H1 (cell line): Measurements from ENCODE around the gene PRKRIP1. TPM values are rescaled to one million over a fixed set of nuclear protein-coding genes. Genes with fewer than 3 reads are reported as not detected.

Experiments
- CTCF ChIA-PET: fragments of 300-600 bp; sonication (Branson Sonifier 250); formaldehyde crosslinking; loops from one replicate; lab custom pipeline; 2021; ENCODE audit not compliant: partially characterized antibody; lab: Charles Lee
- POLR2A ChIA-PET: fragments of 300-600 bp; sonication (Branson Sonifier 250); formaldehyde crosslinking; loops from one replicate; lab custom pipeline; 2021; ENCODE audit warnings: inconsistent platforms; ENCODE audit not compliant: partially characterized antibody; lab: Charles Lee
- DNase-seq, 2 experiments: peaks; one replicate each; pipeline versions ENCODE4 v3.0.0 to v3.0.0-alpha.2; 2010 to 2022; ENCODE audit warnings: low spot score in 2 of 2, low read depth in 1 of 2, mixed read lengths in 1 of 2
- FAIRE-seq: peaks from 2 replicates; lab custom pipeline; 2011; peaks lifted over from hg19 to GRCh38; lab: Jason Lieb, UNC
- H2AFZ ChIP-seq: 2 replicates; pipeline ENCODE4 v1.8.1; 2012; ENCODE audit warnings: low read length, inconsistent platforms
- H2AK5ac ChIP-seq: 2 replicates; pipeline ENCODE4 v1.6.1; 2013; ENCODE audit warnings: low read depth, low read length
- H2BK120ac ChIP-seq: replicated peaks from 2 replicates; pipeline ENCODE3; 2013; ENCODE audit warnings: low read depth, low read length, inconsistent platforms
- H2BK12ac ChIP-seq: 2 replicates; pipeline ENCODE4 v1.6.1; 2013; ENCODE audit warnings: low read depth, low read length
- H2BK15ac ChIP-seq: 2 replicates; pipeline ENCODE4 v1.6.1; 2013; ENCODE audit warnings: low read length
- H2BK20ac ChIP-seq: 2 replicates; pipeline ENCODE4 v1.6.1; 2013; ENCODE audit warnings: low read length
- H2BK5ac ChIP-seq: 2 replicates; pipeline ENCODE4 v1.6.1; 2013; ENCODE audit warnings: low read depth, low read length
- H3K14ac ChIP-seq: 2 replicates; pipeline ENCODE4 v1.6.1; 2013; ENCODE audit warnings: inconsistent platforms; ENCODE audit not compliant: insufficient read length
- H3K18ac ChIP-seq: 2 replicates; pipeline ENCODE4 v1.6.1; 2013; ENCODE audit warnings: low read length; ENCODE audit errors: extremely low read depth
- H3K23ac ChIP-seq: 2 replicates; pipeline ENCODE4 v1.6.1; 2013; ENCODE audit warnings: inconsistent platforms; ENCODE audit not compliant: insufficient read length
- H3K23me2 ChIP-seq: 2 replicates; pipeline ENCODE4 v1.6.1; 2013; ENCODE audit warnings: low read depth, low read length
- H3K27ac ChIP-seq: 2 replicates; pipeline ENCODE4 v1.6.1; 2011; ENCODE audit warnings: low read depth, low read length, inconsistent platforms
- H3K27me3 ChIP-seq, 4 experiments: replicated peaks in 1 of 4; 1 replicate in 1 of 4; 2 replicates in 3 of 4; pipeline versions ENCODE4 v1.6.1 to v1.8.1; 2011 to 2013; ENCODE audit warnings: low read length in 3 of 4, mild to moderate bottlenecking in 3 of 4, inconsistent platforms in 2 of 4, mixed read lengths in 2 of 4, moderate library complexity in 1 of 4; ENCODE audit not compliant: control insufficient read depth in 3 of 4, insufficient read depth in 3 of 4; ENCODE audit errors: extremely low read depth in 1 of 4
- H3K36me3 ChIP-seq, 4 experiments: 2 replicates each; pipeline versions ENCODE4 v1.6.1 to v1.8.1; 2011 to 2013; ENCODE audit warnings: mild to moderate bottlenecking in 4 of 4, low read length in 3 of 4, moderate library complexity in 2 of 4, control low read depth in 1 of 4, inconsistent platforms in 1 of 4; ENCODE audit not compliant: insufficient read depth in 4 of 4, control insufficient read depth in 2 of 4
- H3K4ac ChIP-seq: replicated peaks from 2 replicates; pipeline ENCODE3; 2013; ENCODE audit warnings: low read length, low read depth, mixed read lengths, inconsistent platforms; ENCODE audit not compliant: insufficient read length
- H3K4me1 ChIP-seq, 4 experiments: replicated peaks in 1 of 4; 1 replicate in 1 of 4; 2 replicates in 3 of 4; pipeline versions ENCODE4 v1.6.1 to v1.8.1; 2011 to 2013; ENCODE audit warnings: low read length in 3 of 4, inconsistent platforms in 2 of 4, mixed read lengths in 1 of 4; ENCODE audit not compliant: insufficient read depth in 4 of 4, control insufficient read depth in 3 of 4
- H3K4me2 ChIP-seq, 2 experiments: 2 replicates each; pipeline versions ENCODE4 v1.6.1 to v1.8.1; 2011 to 2013; ENCODE audit warnings: low read depth in 2 of 2, low read length in 2 of 2, control low read depth in 1 of 2, inconsistent platforms in 1 of 2, mild to moderate bottlenecking in 1 of 2; ENCODE audit not compliant: insufficient read depth in 1 of 2
- H3K4me3 ChIP-seq, 4 experiments: fragments of 200-600, 300-600 bp in 1 of 4; sonication (generic), shearing (Covaris generic), sonication (Bioruptor Twin) in 1 of 4; 2 replicates each; pipeline versions ENCODE4 v1.5.1 to v1.8.1; 2011 to 2016; ENCODE audit warnings: low read length in 4 of 4, low read depth in 3 of 4, control low read depth in 2 of 4, inconsistent platforms in 2 of 4, mild to moderate bottlenecking in 2 of 4, mixed read lengths in 1 of 4, moderate library complexity in 1 of 4; ENCODE audit not compliant: insufficient read depth in 2 of 4; ENCODE audit errors: extremely low read depth in 1 of 4
- H3K56ac ChIP-seq: replicated peaks from 2 replicates; pipeline ENCODE3; 2013; ENCODE audit warnings: low read depth, mild to moderate bottlenecking, mixed read lengths, low read length, inconsistent platforms; ENCODE audit not compliant: insufficient read length
- H3K79me1 ChIP-seq: 2 replicates; pipeline ENCODE4 v1.6.1; 2013; ENCODE audit warnings: low read depth, low read length, control low read depth
- H3K79me2 ChIP-seq, 2 experiments: 2 replicates each; pipeline versions ENCODE4 v1.6.1 to v1.8.1; 2012 to 2013; ENCODE audit warnings: low read length in 2 of 2, mild to moderate bottlenecking in 2 of 2, inconsistent platforms in 1 of 2; ENCODE audit not compliant: insufficient read depth in 2 of 2, control insufficient read depth in 1 of 2
- H3K9ac ChIP-seq, 4 experiments: replicated peaks in 1 of 4; 1 replicate in 1 of 4; 2 replicates in 3 of 4; pipeline versions ENCODE4 v1.6.1 to v1.8.1; 2011 to 2013; ENCODE audit warnings: low read depth in 3 of 4, low read length in 3 of 4, control low read depth in 2 of 4, mild to moderate bottlenecking in 2 of 4, moderate library complexity in 2 of 4, inconsistent platforms in 1 of 4; ENCODE audit errors: extremely low read depth in 1 of 4
- H3K9me3 ChIP-seq, 2 experiments: 2 replicates each; pipeline versions ENCODE4 v1.6.1 to v1.8.1; 2012 to 2013; ENCODE audit warnings: mild to moderate bottlenecking in 2 of 2, moderate library complexity in 2 of 2, control low read depth in 1 of 2, inconsistent platforms in 1 of 2, low read depth in 1 of 2, low read length in 1 of 2, mixed read lengths in 1 of 2; ENCODE audit not compliant: insufficient read depth in 2 of 2
- H4K20me1 ChIP-seq, 2 experiments: replicated peaks in 1 of 2; 2 replicates each; pipeline versions ENCODE3 to v1.8.1; 2011 to 2013; ENCODE audit warnings: inconsistent platforms in 2 of 2, low read length in 2 of 2, mild to moderate bottlenecking in 1 of 2; ENCODE audit not compliant: insufficient read depth in 2 of 2, control insufficient read depth in 1 of 2
- H4K5ac ChIP-seq: 2 replicates; pipeline ENCODE4 v1.6.1; 2013; ENCODE audit warnings: low read length, low read depth, mixed read lengths, inconsistent platforms; ENCODE audit not compliant: insufficient read length
- H4K8ac ChIP-seq: 2 replicates; pipeline ENCODE4 v1.8.0; 2013; ENCODE audit warnings: mild to moderate bottlenecking, moderate library complexity, low read length, inconsistent platforms; ENCODE audit not compliant: insufficient read depth; ENCODE audit errors: extremely low read depth
- H4K91ac ChIP-seq: replicated peaks from 2 replicates; pipeline ENCODE3; 2013; ENCODE audit warnings: low read length, mixed read lengths, inconsistent platforms; ENCODE audit not compliant: insufficient read length
- ATF3 ChIP-seq: IDR thresholded peaks from 2 replicates; pipeline ENCODE4 v1.6.1; 2011; ENCODE audit warnings: low read depth, mild to moderate bottlenecking, low read length; ENCODE audit not compliant: insufficient read depth
- BRCA1 ChIP-seq: IDR thresholded peaks from 2 replicates; pipeline ENCODE4 v1.6.1; 2012; ENCODE audit warnings: low read depth, low read length, improper control_type of control experiment
- CEBPB ChIP-seq: IDR thresholded peaks from 2 replicates; pipeline ENCODE4 v1.6.1; 2012; ENCODE audit warnings: low read depth, low read length
- HDAC2 ChIP-seq, 2 experiments: fragments of 300-600 bp in 1 of 2; sonication (generic) in 1 of 2; IDR thresholded peaks; 2 replicates each; pipeline ENCODE4 v1.6.1; 2011 to 2012; ENCODE audit warnings: low read depth in 2 of 2, low read length in 2 of 2, mild to moderate bottlenecking in 2 of 2, moderate library complexity in 2 of 2, borderline replicate concordance in 1 of 2, inconsistent platforms in 1 of 2
- JUND ChIP-seq: IDR thresholded peaks from 2 replicates; pipeline ENCODE4 v1.6.1; 2011; ENCODE audit warnings: mild to moderate bottlenecking, improper control_type of control experiment, low read length
- KDM4A ChIP-seq: IDR thresholded peaks from one replicate; pipeline ENCODE4 v1.7.1; 2012; ENCODE audit warnings: low read depth, mild to moderate bottlenecking, moderate library complexity, low read length, inconsistent platforms; ENCODE audit not compliant: severe bottlenecking
- RFX5 ChIP-seq: IDR thresholded peaks from 2 replicates; pipeline ENCODE4 v1.6.1; 2011; ENCODE audit warnings: low read depth, low read length, improper control_type of control experiment, borderline replicate concordance
- SIN3A ChIP-seq, 2 experiments: IDR thresholded peaks in 1 of 2; conservative IDR thresholded peaks in 1 of 2; 2 replicates each; pipeline ENCODE4 v1.6.1; 2011 to 2012; ENCODE audit warnings: low read length in 2 of 2, improper control_type of control experiment in 1 of 2, low read depth in 1 of 2, mild to moderate bottlenecking in 1 of 2
- SUZ12 ChIP-seq: fragments of 200-600 bp; sonication (generic); IDR thresholded peaks from 2 replicates; pipeline ENCODE4 v1.6.1; 2012; ENCODE audit warnings: mild to moderate bottlenecking, inconsistent platforms, low read length, moderate library complexity, mixed read lengths
- TBP ChIP-seq: IDR thresholded peaks from 2 replicates; pipeline ENCODE4 v1.6.1; 2011; ENCODE audit warnings: low read depth, low read length, improper control_type of control experiment
- ZNF274 ChIP-seq: IDR thresholded peaks from 2 replicates; pipeline ENCODE4 v1.7.0; 2012; ENCODE audit warnings: low read length, borderline replicate concordance; ENCODE audit errors: extremely low read depth
- WGBS, 2 experiments: shearing (Covaris generic) in 1 of 2; methylation state at CpG; one replicate each; pipeline versions ENCODE4 v1.1.6 to v1.1.7; 2013 to 2015; ENCODE audit warnings: low lambda C conversion rate in 2 of 2, mixed read lengths in 2 of 2, inconsistent platforms in 1 of 2, low coverage in 1 of 2, missing lambda C conversion rate in 1 of 2; ENCODE audit not compliant: insufficient replicate concordance in 2 of 2, insufficient coverage in 1 of 2, insufficient read length in 1 of 2; ENCODE audit errors: extremely low coverage in 1 of 2, missing lambda C conversion rate in 1 of 2; 5-methylcytosine and 5-hydroxymethylcytosine counted together
- polyA plus RNA-seq, 7 experiments: library from polyadenylated mRNA; depleted of rRNA in 3 of 7; stranded (reverse) in 5 of 7; unstranded in 2 of 7; fragments of >200 nt in 5 of 7; fragments of 200-250 nt in 2 of 7; gene quantifications; 1 replicate in 5 of 7; 2 replicates in 1 of 7; 4 replicates in 1 of 7; pipeline versions ENCODE4 v1.2.1 to v1.2.3, GENCODE V29; 2011 to 2013; ENCODE audit warnings: missing spikeins in 2 of 7, mixed read lengths in 2 of 7
- total RNA-seq: library from RNA; stranded (reverse); fragmentation: NEBNext Ultra II Directional; extraction: Animal tissue kit (Norgen Biotek cat#: 25700); gene quantifications from 2 replicates; pipeline ENCODE4 v1.2.1, GENCODE V29; 2021

PRKRIP1 gene
- total and polyA plus RNA-seq, 2 of the 8 experiments (the other 6 are each of a cell fraction or from before 2014, with no cell fraction given), result 11.1 to 22.0 TPM

- no peak overlapping the region for H3K23ac ChIP-seq
- H2BK120ac ChIP-seq, result no peak overlapping the region
- ChIA-PET CTCF (interaction anchor here (1.1 to 11.4 kb wide), 9 partner anchors 13 to 112 kb away, joined by 3 to 118 read pairs (median 7); partner anchors contain the start of gene SH2B2), POLR2A (interaction anchor here (1.3 to 1.7 kb wide), 3 partner anchors 10 to 110 kb away, joined by 3 to 5 read pairs (median 4); no protein-coding TSS in a partner anchor)
- no peak overlapping the region for H3K4me2 ChIP-seq
- no peak overlapping the region for H2BK20ac ChIP-seq
- no peak overlapping the region for H4K91ac ChIP-seq
- no peak overlapping the region for H3K56ac ChIP-seq
- H3K79me1 ChIP-seq, result no peaks in the 10 kb centered on the region
- H3K36me3 ChIP-seq, result no peaks in the 10 kb centered on the region
- H2AK5ac ChIP-seq, result no peak overlapping the region
- H3K4me1 ChIP-seq, result peaks cover 0 to 6% (median 1%) of the 10 kb centered on the region in 4 experiments; a peak in 2 of 7 replicates
- H3K4me3 ChIP-seq, result no peak overlapping the region
- no peak overlapping the region for H2BK15ac ChIP-seq
- H4K8ac ChIP-seq, result no peak overlapping the region
- H2BK5ac ChIP-seq, result no peak overlapping the region
- peaks cover 11% of the 10 kb centered on the region for H3K23me2 ChIP-seq
- no peak overlapping the region for H2AFZ ChIP-seq
- no peak overlapping the region for H3K9ac ChIP-seq
- H2BK12ac ChIP-seq, result no peak overlapping the region
- no peak overlapping the region for H4K5ac ChIP-seq
- no peak overlapping the region for H3K14ac ChIP-seq
- H3K79me2 ChIP-seq, result peaks cover 3 to 5% of the 10 kb centered on the region in 2 experiments; a peak in 2 of 4 replicates
- no peaks in the 10 kb centered on the region for H3K27me3 ChIP-seq
- H3K18ac ChIP-seq, result no peak overlapping the region
- no peaks in the 10 kb centered on the region for H3K9me3 ChIP-seq
- no peak overlapping the region for H3K27ac ChIP-seq
- no peak for DNase-seq
- WGBS, 2 experiments, result 79% methylated on average over 1 of the region's 1 CpG; no CpG with 5 or more reads in 1 of the 2 experiments
- H3K4ac ChIP-seq, result no peak overlapping the region
- TF ChIP-seq TBP, result no peak
- no peak for TF ChIP-seq RFX5
- no peak for TF ChIP-seq HDAC2 (IDR thresholded peaks at IDR 0.05; ENCODE audit: borderline replicate concordance in 1 of 2, low read depth in 2 of 2, low read length in 2 of 2)
- no peak for TF ChIP-seq CEBPB
- TF ChIP-seq JUND, result no peak
- no peak for TF ChIP-seq SIN3A (conservative IDR thresholded peaks at IDR 0.05 in 1 of 2, IDR thresholded peaks at IDR 0.05 in 1 of 2; ENCODE audit: low read depth in 1 of 2, low read length in 2 of 2)
- TF ChIP-seq KDM4A, result no peak
- TF ChIP-seq ATF3, result no peak
- no peak for TF ChIP-seq BRCA1
- no peak for TF ChIP-seq ZNF274
- TF ChIP-seq SUZ12, result no peak
- FAIRE-seq, result no peak
- H4K20me1 ChIP-seq, result peaks cover 1% of the 10 kb centered on the region in 2 experiments
These were observed 3.8 kb upstream of the PRKRIP1 start for GRCh38 chr7:102392330-102392729.
